Endothelial cell of umbilical vein (primary cell): ENCODE measurements around the gene NOXRED1. TPM values are rescaled to one million over a fixed set of nuclear protein-coding genes. Genes with fewer than 3 reads are reported as not detected.

Experiments
- BruUV-seq: library from RNA; stranded (reverse); fragments of 400-500 nt; replicated peaks from 2 replicates; lab custom pipeline; 2021; lab: Mats Ljungman, UMichigan
- CTCF ChIA-PET: fragments of 300-600, 350-600 bp; sonication (Branson Sonifier 250); formaldehyde crosslinking; loops from one replicate; lab custom pipeline; 2021; ENCODE audit warnings: antibody characterized with exemption, inconsistent platforms; lab: Charles Lee
- POLR2A ChIA-PET: fragments of 300-600, 350-600 bp; sonication (Branson Sonifier 250); formaldehyde crosslinking; loops from one replicate; lab custom pipeline; 2021; ENCODE audit warnings: antibody characterized with exemption, inconsistent platforms; lab: Charles Lee
- DNase-seq: peaks from one replicate; pipeline ENCODE4 v3.0.0-alpha.2; 2011; ENCODE audit warnings: low read depth, low spot score
- FAIRE-seq: peaks from 2 replicates; lab custom pipeline; 2011; peaks lifted over from hg19 to GRCh38; lab: Jason Lieb, UNC
- H2AFZ ChIP-seq: 2 replicates; pipeline ENCODE4 v1.6.0; 2012; ENCODE audit warnings: low read depth, low read length, control low read depth, inconsistent platforms
- H3K27ac ChIP-seq: 2 replicates; pipeline ENCODE4 v1.5.1; 2011; ENCODE audit warnings: low read depth, mild to moderate bottlenecking, control low read depth, low read length, moderate library complexity; ENCODE audit not compliant: insufficient read depth
- H3K27me3 ChIP-seq, 2 experiments: 2 replicates each; pipeline versions ENCODE4 v1.6.0 to v1.6.1; 2011; ENCODE audit warnings: low read length in 2 of 2, mixed read lengths in 1 of 2; ENCODE audit not compliant: control insufficient read depth in 2 of 2, insufficient read depth in 2 of 2
- H3K36me3 ChIP-seq, 2 experiments: 2 replicates in 1 of 2; 3 replicates in 1 of 2; pipeline ENCODE4 v1.5.1; 2011; ENCODE audit warnings: low read length in 2 of 2, mild to moderate bottlenecking in 1 of 2, moderate library complexity in 1 of 2; ENCODE audit not compliant: control insufficient read depth in 2 of 2, insufficient read depth in 2 of 2; ENCODE audit errors: extremely low read depth in 1 of 2
- H3K4me1 ChIP-seq: 3 replicates; pipeline ENCODE4 v1.5.1; 2011; ENCODE audit warnings: mild to moderate bottlenecking, low read length; ENCODE audit not compliant: control insufficient read depth, insufficient read depth; ENCODE audit errors: extremely low read depth
- H3K4me2 ChIP-seq: 2 replicates; pipeline ENCODE4 v1.6.1; 2011; ENCODE audit warnings: low read length, control low read depth, mixed read lengths; ENCODE audit not compliant: insufficient read depth
- H3K4me3 ChIP-seq, 3 experiments: fragments of 200-600 bp in 1 of 3; sonication (generic), shearing (Covaris generic) in 1 of 3; replicated peaks in 1 of 3; 2 replicates each; pipeline ENCODE4 v1.5.1; 2011 to 2016; ENCODE audit warnings: control low read depth in 3 of 3, low read length in 3 of 3, mild to moderate bottlenecking in 2 of 3, inconsistent platforms in 1 of 3, low read depth in 1 of 3, moderate library complexity in 1 of 3; ENCODE audit not compliant: insufficient read depth in 1 of 3
- H3K79me2 ChIP-seq: 2 replicates; pipeline ENCODE4 v1.6.0; 2012; ENCODE audit warnings: low read length, inconsistent platforms; ENCODE audit not compliant: control insufficient read depth, insufficient read depth
- H3K9ac ChIP-seq: replicated peaks from 2 replicates; pipeline ENCODE3; 2011; ENCODE audit warnings: low read length, control low read depth; ENCODE audit not compliant: insufficient read depth; ENCODE audit errors: extremely low read depth
- H3K9me1 ChIP-seq: replicated peaks from 3 replicates; pipeline ENCODE4 v1.6.0; 2011; ENCODE audit warnings: mild to moderate bottlenecking, low read length; ENCODE audit not compliant: control insufficient read depth, insufficient read depth; ENCODE audit errors: extremely low read depth
- H3K9me3 ChIP-seq: replicated peaks from 2 replicates; pipeline ENCODE4 v1.5.1; 2012; ENCODE audit warnings: low read length, inconsistent platforms; ENCODE audit not compliant: control insufficient read depth, insufficient read depth
- H4K20me1 ChIP-seq: replicated peaks from 2 replicates; pipeline ENCODE3; 2011; ENCODE audit warnings: mild to moderate bottlenecking, low read length; ENCODE audit not compliant: control insufficient read depth, insufficient read depth; ENCODE audit errors: extremely low read depth
- CTCF ChIP-seq, 2 donors: IDR thresholded peaks; 1 replicate in 1 of 2; 2 replicates in 1 of 2; pipeline ENCODE4 v1.5.1; 2011; ENCODE audit warnings: low read length in 2 of 2, mild to moderate bottlenecking in 2 of 2, moderate library complexity in 2 of 2, control low read depth in 1 of 2, inconsistent platforms in 1 of 2, low read depth in 1 of 2; ENCODE audit not compliant: insufficient read depth in 1 of 2; ENCODE audit errors: extremely low read depth in 1 of 2
- EZH2 ChIP-seq: IDR thresholded peaks from 2 replicates; pipeline ENCODE4 v1.6.1; 2012; ENCODE audit warnings: borderline replicate concordance, low read depth, mild to moderate bottlenecking, moderate library complexity, low read length, inconsistent platforms; ENCODE audit not compliant: severe bottlenecking
- FOS ChIP-seq: IDR thresholded peaks from 2 replicates; pipeline ENCODE4 v1.6.1; 2011; ENCODE audit warnings: mild to moderate bottlenecking, low read length, moderate library complexity, borderline replicate concordance; ENCODE audit not compliant: insufficient read depth
- GATA2 ChIP-seq: IDR thresholded peaks from 2 replicates; pipeline ENCODE4 v1.7.0; 2011; ENCODE audit warnings: low read depth, mild to moderate bottlenecking, moderate library complexity, mixed read lengths, low read length; ENCODE audit not compliant: insufficient read length, insufficient read depth
- JUN ChIP-seq: IDR thresholded peaks from 2 replicates; pipeline ENCODE4 v1.6.1; 2011; ENCODE audit warnings: borderline replicate concordance, low read depth; ENCODE audit not compliant: insufficient read length, insufficient read depth
- MAX ChIP-seq: IDR thresholded peaks from 2 replicates; pipeline ENCODE4 v1.6.1; 2011; ENCODE audit not compliant: insufficient read depth, insufficient read length
- MYC ChIP-seq: IDR thresholded peaks from one replicate; pipeline ENCODE4 v1.6.1; 2011; ENCODE audit warnings: mild to moderate bottlenecking, low read depth, low read length
- POLR2A ChIP-seq: IDR thresholded peaks from 2 replicates; pipeline ENCODE4 v1.6.1; 2012; ENCODE audit warnings: low read depth, mild to moderate bottlenecking, control low read depth, low read length
- POLR2AphosphoS5 ChIP-seq: IDR thresholded peaks from 2 replicates; pipeline ENCODE4 v1.6.1; 2012; ENCODE audit warnings: low read depth, mild to moderate bottlenecking, control low read depth, low read length, moderate library complexity; ENCODE audit not compliant: insufficient read depth
- dilution Hi-C: fragments of 300-500 bp; cut with MboI; formaldehyde crosslinking; loops from one replicate; pipeline ENCODE4 v1.15.0; 2019; ENCODE audit warnings: low sequenced_read_pairs; ENCODE audit not compliant: extremely low pct_ligation_motif_present
- intact Hi-C: fragments of 100-400 bp; cut with micrococcal nuclease; formaldehyde crosslinking; loops from one replicate; pipeline ENCODE4 v1.10.0; 2022
- polyA plus RNA-seq, 4 experiments: library from polyadenylated mRNA; depleted of rRNA in 3 of 4; stranded (reverse) in 3 of 4; unstranded in 1 of 4; fragments of >200 nt; gene quantifications; 2 replicates each; pipeline versions ENCODE4 v1.2.1 to v1.2.3, GENCODE V29; 2011 to 2012; ENCODE audit warnings: missing spikeins in 1 of 4
- total RNA-seq: library from RNA; stranded (reverse); gene quantifications from 2 replicates; pipeline ENCODE4 v1.2.3, GENCODE V29; 2021

NOXRED1 gene
- total and polyA plus RNA-seq, 2 donors (not counting 3 experiments of a cell fraction or from before 2014, with no cell fraction given) = 0.15 to 0.33 TPM

DNA sequence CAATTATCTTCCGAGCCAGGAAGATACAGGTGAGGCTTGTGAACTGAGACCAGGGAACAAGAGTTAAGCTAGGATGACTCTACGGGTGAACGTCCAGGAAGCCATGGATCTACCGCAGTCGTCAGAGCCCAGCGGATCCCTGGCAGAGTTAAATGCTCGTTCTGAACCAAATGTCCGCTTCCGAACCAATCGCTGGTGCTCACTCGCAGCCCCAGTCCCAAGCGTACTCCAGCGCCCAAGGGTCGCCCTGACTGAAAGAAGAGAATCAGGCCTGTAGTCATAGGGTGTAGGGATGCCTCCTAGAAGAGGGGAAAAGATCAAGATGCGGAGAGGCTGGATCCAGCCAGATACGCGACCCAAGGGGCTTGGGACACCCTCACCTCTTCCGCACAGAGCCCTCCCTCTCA lies 33.8 kb upstream of the NOXRED1 start:
- ChIA-PET CTCF (interaction anchor here (1.1 to 3.8 kb wide), 5 partner anchors 20 to 156 kb away, joined by 4 to 75 read pairs (median 4); no protein-coding TSS in a partner anchor), POLR2A (interaction anchor here (0.9 kb wide), 1 partner anchor 154 kb away, joined by 4 read pairs; no protein-coding TSS in a partner anchor)
- BruUV-seq = TSS peak; percentile 68
- Histone ChIP-seq H3K4me3 (peak overlapping the region; percentile 34 to 86 (median 66)), H3K9me1 (no peaks in the 10 kb centered on the region), H2AFZ (peak overlapping the region; percentile 71), H4K20me1 (peaks cover 2% of the 10 kb centered on the region), H3K27me3 (no peaks in the 10 kb centered on the region), H3K4me2 (peak overlapping the region; percentile 81), H3K4me1 (peaks cover 21% of the 10 kb centered on the region), H3K27ac (peak overlapping the region; percentile 38), H3K9ac (peak overlapping the region; percentile 87), H3K79me2 (peaks cover 40% of the 10 kb centered on the region), H3K36me3 (peaks cover 7 to 14% of the 10 kb centered on the region in 2 experiments), H3K9me3 (no peaks in the 10 kb centered on the region)
- dilution Hi-C loops = no loop called here
- FAIRE-seq (no peak), DNase-seq (no peak)
- peak; percentile 95 for TF ChIP-seq POLR2A
- TF ChIP-seq FOS = no peak
- intact Hi-C loops = loop anchor here (1.0 to 5.0 kb wide), 6 partner anchors 80 to 360 kb away; partner anchors contain the start of genes CIPC, GSTZ1, SAMD15 and TMED8

DNA sequence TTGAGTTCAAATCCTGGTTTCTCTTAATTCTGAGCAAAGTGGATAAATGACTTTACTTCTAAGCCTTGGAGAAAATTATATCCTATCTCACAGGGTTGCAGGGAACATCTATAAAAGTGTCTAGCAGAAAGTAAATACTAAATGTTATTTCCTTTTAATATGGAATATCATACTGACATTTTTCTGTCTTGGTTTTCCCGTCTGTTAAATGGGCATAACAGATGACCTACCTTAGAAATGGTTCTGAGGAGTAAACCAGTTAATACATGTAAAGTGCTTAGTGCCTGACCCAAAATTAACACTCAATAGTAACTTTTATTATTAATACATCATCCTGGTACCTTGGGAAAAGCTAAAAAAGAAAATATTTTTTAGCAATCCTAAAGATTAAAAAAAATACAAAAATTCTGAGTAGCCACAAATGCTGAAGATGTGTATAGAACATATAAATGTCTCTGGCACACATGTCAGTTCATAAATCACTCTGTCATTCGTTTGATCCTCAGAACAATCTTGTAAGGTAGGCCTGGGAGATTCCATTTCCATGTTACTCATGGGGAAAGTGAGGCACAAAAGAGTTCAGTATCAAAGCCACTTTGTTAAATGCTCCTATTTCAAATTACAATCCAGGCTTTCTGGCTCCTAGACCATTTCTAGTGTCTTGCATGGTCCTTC lies 32.8 kb upstream of the NOXRED1 start:
- CTCF ChIA-PET = interaction anchor here (1.9 kb wide), 1 partner anchor 86 kb away, joined by 4 read pairs; no protein-coding TSS in a partner anchor
- dilution Hi-C loops = no loop called here

More for the DNA sequence above, 32.8 kb upstream of the NOXRED1 start:
- Histone ChIP-seq H3K4me3 (peak overlapping the region in 1 of 3 experiments; percentile 86), H3K27ac (no peak overlapping the region), H3K9ac (peak overlapping the region; percentile 87), H3K27me3 (no peaks in the 10 kb centered on the region), H3K36me3 (peaks cover 0 to 9% of the 10 kb centered on the region in 2 experiments), H3K4me2 (peak overlapping the region; percentile 81), H2AFZ (no peak overlapping the region), H3K4me1 (peaks cover 21% of the 10 kb centered on the region), H3K9me3 (no peaks in the 10 kb centered on the region), H3K9me1 (no peaks in the 10 kb centered on the region), H4K20me1 (peaks cover 2% of the 10 kb centered on the region), H3K79me2 (peaks cover 36% of the 10 kb centered on the region)
- intact Hi-C loops = loop anchor here (5.0 kb wide), 3 partner anchors 201 to 359 kb away; partner anchors contain the start of gene CIPC
- POLR2A ChIA-PET = no interaction called here
- FAIRE-seq = peak; percentile 8
- TF ChIP-seq FOS (no peak), EZH2 (no peak), POLR2AphosphoS5 (no peak), MYC (no peak), POLR2A (no peak), GATA2 (no peak), CTCF (IDR thresholded peaks at IDR 0.05; ENCODE audit: extremely low read depth in 1 of 2, insufficient read depth in 1 of 2, low read depth in 1 of 2, low read length in 2 of 2) (no peak), JUN (no peak), MAX (no peak)
- BruUV-seq = no TSS peak
- DNase-seq = no peak
